ENCODE data around the gene CATSPERE. TPM values are rescaled to one million over a fixed set of nuclear protein-coding genes. Genes with fewer than 3 reads are reported as not detected.
"Not testable (repeated sequence)": the region's sequence is repeated elsewhere in the genome, so short reads cannot be mapped to it uniquely, and the experiment has no call there.

Gene CATSPERE
- total RNA-seq, 1 experiment from 2014 or later = 0.14 TPM

GRCh38 chr1:244675167-244675566 is 214.1 kb downstream of the CATSPERE start:
- intact Hi-C loops (cut with micrococcal nuclease; ENCODE audit: unreplicated experiment) = no loop called here
- no peak overlapping the region for H3K27ac Mint-ChIP-seq (ENCODE audit: unreplicated experiment)
- BruUV-seq (replicated peaks) = no TSS peak
- no peaks in the 10 kb centered on the region for H3K9me3 ChIP-seq
- no peaks in the 10 kb centered on the region for H3K4me1 ChIP-seq
- DNase-seq = no peak
- CTCF ChIA-PET = no interaction called here
- TF ChIP-seq CTCF (IDR thresholded peaks at IDR 0.05; ENCODE audit: insufficient read depth in 1 of 2, low read depth in 1 of 2, low read length in 1 of 2, severe bottlenecking in 1 of 2, unreplicated experiment in 1 of 2) = no peak
- peaks cover 24% of the 10 kb centered on the region for H3K36me3 Mint-ChIP-seq (ENCODE audit: insufficient read depth, unreplicated experiment)
- H3K27me3 ChIP-seq (replicated peaks; ENCODE audit: control insufficient read depth, insufficient read depth, low read length) = no peaks in the 10 kb centered on the region
- H3K4me3 ChIP-seq (ENCODE audit: low read depth, low read length) = no peak overlapping the region
- H3K27me3 Mint-ChIP-seq (ENCODE audit: insufficient read depth, unreplicated experiment) = no peaks in the 10 kb centered on the region
- H3K4me3 Mint-ChIP-seq (ENCODE audit: unreplicated experiment) = no peak overlapping the region
- H3K4me1 Mint-ChIP-seq (ENCODE audit: low read depth, unreplicated experiment) = no peaks in the 10 kb centered on the region
- H3K36me3 ChIP-seq (ENCODE audit: control insufficient read depth, insufficient read depth, low read length) = no peaks in the 10 kb centered on the region
- POLR2A ChIA-PET = no interaction called here
- no peaks in the 10 kb centered on the region for H3K9me3 Mint-ChIP-seq (ENCODE audit: unreplicated experiment)

- Mint-ChIP-seq H3K4me1 (ENCODE audit: low read depth, unreplicated experiment) (no peaks in the 10 kb centered on the region), H3K27ac (ENCODE audit: unreplicated experiment) (no peak overlapping the region), H3K4me3 (ENCODE audit: unreplicated experiment) (no peak overlapping the region), H3K9me3 (ENCODE audit: unreplicated experiment) (peaks cover 10% of the 10 kb centered on the region), H3K36me3 (ENCODE audit: insufficient read depth, unreplicated experiment) (peaks cover 38% of the 10 kb centered on the region), H3K27me3 (ENCODE audit: insufficient read depth, unreplicated experiment) (no peaks in the 10 kb centered on the region)
- Histone ChIP-seq H3K4me1 (no peaks in the 10 kb centered on the region), H3K4me3 (ENCODE audit: low read depth, low read length) (no peak overlapping the region), H3K27me3 (replicated peaks; ENCODE audit: control insufficient read depth, insufficient read depth, low read length) (no peaks in the 10 kb centered on the region), H3K36me3 (ENCODE audit: control insufficient read depth, insufficient read depth, low read length) (no peaks in the 10 kb centered on the region), H3K9me3 (no peaks in the 10 kb centered on the region)
- no peak for DNase-seq
- no TSS peak for BruUV-seq (replicated peaks)
- no peak for TF ChIP-seq CTCF (IDR thresholded peaks at IDR 0.05; ENCODE audit: insufficient read depth in 1 of 2, low read depth in 1 of 2, low read length in 1 of 2, severe bottlenecking in 1 of 2, unreplicated experiment in 1 of 2)
- CTCF ChIA-PET = no interaction called here
- intact Hi-C loops (cut with micrococcal nuclease; ENCODE audit: unreplicated experiment) = no loop called here
- POLR2A ChIA-PET = no interaction called here
These were observed 217.6 kb downstream of the CATSPERE start for GRCh38 chr1:244678697-244679096.

GRCh38 chr1:244680667-244681066 is 219.6 kb downstream of the CATSPERE start:
- no peak for DNase-seq
- no peaks in the 10 kb centered on the region for H3K9me3 ChIP-seq
- Mint-ChIP-seq H3K4me1 (ENCODE audit: low read depth, unreplicated experiment) (no peaks in the 10 kb centered on the region), H3K27me3 (ENCODE audit: insufficient read depth, unreplicated experiment) (no peaks in the 10 kb centered on the region), H3K36me3 (ENCODE audit: insufficient read depth, unreplicated experiment) (peaks cover 27% of the 10 kb centered on the region), H3K9me3 (ENCODE audit: unreplicated experiment) (peaks cover 10% of the 10 kb centered on the region), H3K4me3 (ENCODE audit: unreplicated experiment) (no peak overlapping the region), H3K27ac (ENCODE audit: unreplicated experiment) (no peak overlapping the region)
- CTCF ChIA-PET = no interaction called here
- H3K36me3 ChIP-seq (ENCODE audit: control insufficient read depth, insufficient read depth, low read length) = no peaks in the 10 kb centered on the region
- no peak for TF ChIP-seq CTCF (IDR thresholded peaks at IDR 0.05; ENCODE audit: insufficient read depth in 1 of 2, low read depth in 1 of 2, low read length in 1 of 2, severe bottlenecking in 1 of 2, unreplicated experiment in 1 of 2)
- no peaks in the 10 kb centered on the region for H3K27me3 ChIP-seq (replicated peaks; ENCODE audit: control insufficient read depth, insufficient read depth, low read length)
- no TSS peak for BruUV-seq (replicated peaks)
- H3K4me3 ChIP-seq (ENCODE audit: low read depth, low read length) = no peak overlapping the region
- no peaks in the 10 kb centered on the region for H3K4me1 ChIP-seq
- POLR2A ChIA-PET = no interaction called here
- intact Hi-C loops (cut with micrococcal nuclease; ENCODE audit: unreplicated experiment) = no loop called here

GRCh38 chr1:244682087-244682486 is 221.0 kb downstream of the CATSPERE start:
- H3K4me3 Mint-ChIP-seq (ENCODE audit: unreplicated experiment); H3K4me1 ChIP-seq; BruUV-seq (replicated peaks); H3K4me1 Mint-ChIP-seq (ENCODE audit: low read depth, unreplicated experiment); DNase-seq; H3K9me3 ChIP-seq; intact Hi-C loops (cut with micrococcal nuclease; ENCODE audit: unreplicated experiment); H3K9me3 Mint-ChIP-seq (ENCODE audit: unreplicated experiment); POLR2A ChIA-PET; H3K27ac Mint-ChIP-seq (ENCODE audit: unreplicated experiment); H3K4me3 ChIP-seq (ENCODE audit: low read depth, low read length); H3K36me3 ChIP-seq (ENCODE audit: control insufficient read depth, insufficient read depth, low read length); CTCF ChIA-PET; H3K27me3 ChIP-seq (replicated peaks; ENCODE audit: control insufficient read depth, insufficient read depth, low read length); H3K27me3 Mint-ChIP-seq (ENCODE audit: insufficient read depth, unreplicated experiment): not testable (repeated sequence)
- H3K36me3 Mint-ChIP-seq (ENCODE audit: insufficient read depth, unreplicated experiment) = peaks cover 27% of the 10 kb centered on the region
